HG02852 (cell line): ENCODE results near the gene ACOT12.
"Not testable (repeated sequence)": the region's sequence is repeated elsewhere in the genome, so short reads cannot be mapped to it uniquely, and the experiment has no call there.

Source experiments
- ATAC-seq: cut with Tn5 transposase; IDR thresholded peaks from one replicate; pipeline ENCODE4 v1.9.1; 2021; ENCODE audit warnings: mild to moderate bottlenecking, moderate library complexity; ENCODE audit not compliant: unreplicated experiment

The ACOT12 gene

GRCh38 chr5:81393783-81394718, at the start of gene ACOT12:
Gene ACOT12 (minus strand): TSS chr5:81394134. CDS start chr5:81394114, 20 bp downstream.
- no peak for ATAC-seq

DNA sequence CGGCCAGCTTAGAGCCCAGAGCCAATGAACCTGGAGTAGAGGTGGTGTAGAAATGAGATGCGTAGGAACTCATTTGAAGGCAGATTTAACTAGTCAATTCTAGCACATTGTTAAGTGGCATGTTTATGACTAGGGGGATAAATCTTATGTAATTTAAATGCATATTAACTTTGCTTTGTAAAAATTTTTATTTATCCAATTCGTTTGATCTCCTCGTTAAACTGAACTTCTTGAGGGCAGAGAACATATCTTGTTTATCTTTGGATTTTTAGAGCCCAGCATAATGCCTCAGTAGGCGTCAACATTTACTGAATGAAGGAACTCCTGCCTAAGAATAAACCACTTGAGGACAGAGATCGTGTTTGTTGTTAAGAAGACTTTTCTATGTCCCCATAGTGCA, 41.1 kb upstream of the ACOT12 start:
- no peak for ATAC-seq

GRCh38 chr5:81429985-81430384, 36.1 kb upstream of the ACOT12 start:
- no peak for ATAC-seq

DNA sequence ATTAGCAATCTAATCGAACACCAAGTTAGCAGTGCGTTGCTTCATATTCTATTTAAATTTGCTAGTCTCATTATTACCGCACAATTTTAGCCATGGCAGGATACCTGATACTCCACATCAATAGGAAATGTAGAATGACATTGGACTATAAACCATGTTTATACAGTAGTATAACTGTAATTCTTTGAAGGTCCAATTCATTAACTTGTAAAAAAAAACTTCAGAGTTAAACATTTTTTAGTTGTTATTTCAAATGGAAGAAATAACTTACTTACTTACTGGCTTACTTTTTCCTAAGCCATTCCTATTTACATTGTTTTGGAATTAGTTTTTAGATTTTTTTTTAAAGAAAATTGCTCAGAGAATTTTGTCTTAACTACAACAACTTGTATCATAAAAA, 35.4 kb upstream of the ACOT12 start:
- ATAC-seq = no peak

GRCh38 chr5:81428861-81429260, 34.9 kb upstream of the ACOT12 start:
- ATAC-seq = no peak

- no peak for ATAC-seq
Measured at GRCh38 chr5:81428446-81428845, 34.5 kb upstream of the ACOT12 start.

GRCh38 chr5:81427566-81427965, 33.6 kb upstream of the ACOT12 start:
- ATAC-seq = no peak

- ATAC-seq = no peak
Measured at GRCh38 chr5:81426359-81427030, 32.6 kb upstream of the ACOT12 start.

GRCh38 chr5:81425569-81425968, 31.6 kb upstream of the ACOT12 start:
- ATAC-seq = no peak

- ATAC-seq = no peak
Measured at GRCh38 chr5:81424728-81425127, 30.8 kb upstream of the ACOT12 start.

DNA sequence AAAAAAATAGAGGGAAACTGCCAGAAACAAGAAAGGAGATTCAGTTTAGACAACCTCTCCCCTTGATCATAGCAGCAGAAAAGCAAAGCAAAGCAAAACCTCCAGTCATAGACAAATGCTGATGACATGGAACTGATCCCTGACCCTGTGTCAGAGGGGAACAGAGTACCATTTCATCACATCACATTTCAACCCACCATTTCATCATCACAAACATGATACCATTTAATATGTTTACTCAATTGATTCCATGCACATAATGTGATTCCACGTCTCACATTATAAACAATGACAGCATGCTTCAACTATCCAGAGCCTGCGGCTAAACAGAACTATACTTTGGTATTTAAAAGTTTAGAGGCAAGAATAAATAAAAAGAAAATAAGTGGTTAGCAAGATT, 28.7 kb upstream of the ACOT12 start:
- ATAC-seq = no peak

DNA sequence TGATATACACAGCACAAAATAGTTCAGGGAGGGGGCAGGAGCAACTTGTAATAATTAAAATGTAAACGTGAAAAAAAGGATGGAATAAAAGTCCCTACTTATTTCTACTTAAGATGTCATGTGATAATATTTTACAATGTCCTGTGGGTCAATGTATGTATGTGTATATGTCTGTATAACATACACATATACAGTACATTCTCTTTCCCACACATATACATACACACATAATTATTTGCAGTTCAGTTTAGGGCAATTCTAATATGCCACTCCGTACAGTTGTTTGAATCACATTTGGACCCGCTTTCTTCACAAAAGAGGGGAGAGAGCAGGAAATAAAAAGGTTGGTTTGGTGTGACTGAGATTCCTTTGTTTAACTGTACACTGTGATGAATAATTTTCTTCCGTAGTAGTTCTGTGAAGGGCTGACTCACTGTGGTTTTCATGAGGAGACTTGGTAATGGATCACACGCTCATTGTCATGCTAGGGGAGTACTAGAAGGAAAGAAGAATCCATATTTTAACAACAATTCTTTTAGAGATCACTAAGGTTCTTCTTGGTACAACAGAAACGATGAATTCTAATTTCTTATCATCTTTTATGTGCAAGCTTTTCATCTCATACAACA, 26.2 kb upstream of the ACOT12 start:
- no peak for ATAC-seq

DNA sequence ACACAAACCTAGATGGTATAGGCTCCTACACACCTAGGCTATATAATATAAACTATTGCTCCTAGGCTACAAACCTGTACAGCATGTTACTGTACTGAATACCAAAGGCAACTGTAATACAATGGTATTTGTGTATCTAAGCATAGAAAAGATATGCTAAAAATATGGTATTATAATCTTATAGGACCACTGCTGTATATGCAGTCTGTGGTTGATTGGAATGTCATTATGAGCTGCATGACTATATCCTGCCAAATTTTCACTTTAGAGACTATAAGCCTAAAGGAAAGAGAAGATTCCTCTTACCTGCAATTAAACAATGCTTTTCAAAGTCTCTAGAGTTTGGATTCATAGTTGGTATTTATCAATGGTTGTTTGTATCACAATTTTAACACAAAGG, 24.7 kb upstream of the ACOT12 start:
- ATAC-seq = no peak

DNA sequence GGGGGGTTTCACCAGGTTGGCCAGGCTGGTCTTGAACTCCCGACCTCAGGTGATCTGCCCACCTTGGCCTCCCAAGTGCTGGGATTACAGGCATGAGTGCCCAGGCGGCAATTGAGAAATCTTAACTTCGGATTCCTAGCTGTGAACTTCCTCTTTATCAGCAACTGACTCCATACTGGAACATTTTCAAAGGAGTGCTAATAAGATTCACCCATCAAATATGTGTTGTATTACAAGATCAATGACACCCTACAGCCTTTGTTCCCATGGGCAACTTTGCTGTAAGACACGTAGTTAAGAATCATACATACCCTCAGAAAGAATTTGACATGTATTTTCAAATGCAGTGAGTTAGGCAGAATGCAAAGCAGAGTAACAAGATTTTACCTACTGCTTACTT, 23.1 kb upstream of the ACOT12 start:
- ATAC-seq = no peak

GRCh38 chr5:81409896-81410295, 16.0 kb upstream of the ACOT12 start:
- no peak for ATAC-seq

DNA sequence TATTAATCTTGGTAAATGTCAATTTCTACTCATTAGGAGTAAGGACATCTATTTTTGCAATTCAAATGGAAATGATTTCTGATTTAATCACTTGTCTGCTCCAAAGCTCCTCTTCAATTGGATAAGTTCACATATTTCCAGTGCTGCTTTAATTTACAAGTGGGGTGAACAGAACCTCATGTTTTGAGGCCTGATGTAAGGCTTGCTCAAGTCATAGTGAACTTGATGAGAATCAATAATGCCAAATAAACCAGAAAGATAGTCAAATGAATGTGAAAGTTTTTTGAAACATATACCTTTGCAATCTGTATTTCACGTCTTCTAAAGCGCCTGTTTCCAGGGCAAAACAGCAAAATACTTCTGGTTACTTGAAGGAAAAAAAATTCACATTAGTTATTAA, 15.4 kb upstream of the ACOT12 start:
- ATAC-seq = no peak

DNA sequence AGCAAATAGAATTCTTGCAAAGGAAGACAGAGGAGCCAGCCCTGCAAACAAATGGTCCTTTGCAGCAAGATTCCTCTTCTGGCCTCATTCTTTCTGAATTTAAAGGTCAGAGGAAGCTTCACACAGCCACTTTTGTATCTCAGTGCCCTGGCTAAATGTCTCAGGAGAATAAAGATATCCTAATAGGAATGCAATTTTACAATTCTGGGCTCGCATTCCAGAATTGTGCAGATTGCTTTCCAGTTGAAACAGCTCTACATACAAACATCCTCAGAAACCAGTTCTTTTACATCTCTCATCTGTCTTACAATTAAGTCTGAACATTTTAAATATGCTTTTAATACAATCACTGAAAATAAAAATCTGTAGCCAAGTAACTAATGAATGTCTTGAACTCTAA, 14.6 kb upstream of the ACOT12 start:
- ATAC-seq = no peak

- not testable (repeated sequence) for ATAC-seq
Measured at GRCh38 chr5:81407811-81408210, 13.9 kb upstream of the ACOT12 start.

DNA sequence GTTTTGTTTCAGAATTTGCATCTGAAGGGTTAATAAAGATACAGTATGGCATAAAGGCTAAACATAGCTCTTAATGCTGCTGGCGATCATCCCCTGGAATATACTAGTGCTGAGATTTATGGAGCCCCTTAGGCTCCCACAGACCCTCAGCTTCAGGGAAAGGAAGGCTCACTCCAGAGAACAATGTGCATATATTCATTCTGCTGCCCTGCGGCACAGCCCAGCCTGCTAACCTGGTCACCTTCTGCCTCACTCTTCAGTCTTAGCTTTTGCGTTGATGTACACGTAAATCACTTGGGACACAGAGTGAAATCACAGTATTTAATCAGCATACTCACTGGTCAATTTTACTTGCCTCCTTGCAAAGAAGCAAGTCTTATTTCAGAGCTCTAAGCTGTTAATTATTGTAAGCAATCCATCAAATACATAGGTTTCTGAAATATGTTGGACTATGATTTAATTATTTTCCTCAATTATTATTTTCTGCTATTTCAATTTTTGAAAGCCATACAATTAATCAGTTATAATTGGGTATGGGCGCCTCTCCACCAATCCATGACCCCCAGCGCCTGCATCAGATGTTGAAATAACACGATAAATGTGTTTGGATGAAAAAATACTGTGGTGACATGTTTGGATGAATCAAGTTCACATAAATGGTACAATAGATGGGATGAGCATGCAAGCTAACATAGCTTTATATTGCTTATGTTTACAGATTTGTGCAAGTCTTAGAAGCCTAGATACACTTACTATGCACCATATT, 11.4 kb upstream of the ACOT12 start:
- ATAC-seq = no peak

DNA sequence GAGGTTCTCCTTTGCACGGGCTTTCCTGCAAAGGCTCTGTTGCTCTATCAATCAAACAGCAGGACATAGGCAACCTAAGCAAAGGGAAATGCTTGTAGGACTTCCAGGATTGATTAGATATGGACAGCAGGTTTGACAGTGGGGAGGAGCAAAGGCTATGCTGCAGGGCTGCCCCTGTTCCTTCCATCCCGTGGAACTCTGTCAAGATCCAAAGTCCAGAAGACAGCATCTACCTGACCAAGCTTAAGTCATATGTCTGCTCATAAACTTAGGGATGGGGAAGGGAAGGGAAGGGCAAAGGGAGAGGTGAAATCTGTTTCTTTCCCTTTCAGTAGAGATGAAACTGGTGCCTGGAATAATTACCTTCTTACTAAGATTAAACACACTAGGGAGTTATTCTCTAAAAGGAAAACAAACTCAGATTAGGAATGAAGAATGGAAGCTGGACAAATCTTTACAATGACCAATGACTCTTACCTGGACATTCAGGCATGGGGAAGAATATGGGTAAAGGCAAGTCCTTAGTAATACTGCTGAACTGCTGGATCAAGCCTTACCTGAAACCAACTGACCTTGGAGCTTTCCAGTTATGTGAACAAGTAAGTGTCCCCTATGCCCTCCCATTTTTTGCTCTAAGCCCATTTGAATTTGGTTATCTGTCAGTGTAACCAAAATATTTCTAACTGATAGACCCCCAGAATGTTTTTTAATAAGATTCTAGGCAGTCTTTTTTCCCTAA, 8.4 kb upstream of the ACOT12 start:
- ATAC-seq = no peak
